KMS-11 (cell line): Measurements from ENCODE around the gene COL5A1.

Experiments
- H2AFZ ChIP-seq: fragments of 200-600 bp; sonication (generic); 2 replicates; pipeline ENCODE4 v1.6.1; 2016; ENCODE audit warnings: antibody characterized with exemption, mixed run types, low read depth
- H3K27ac ChIP-seq: fragments of 200-600 bp; sonication (generic); 2 replicates; pipeline ENCODE4 v1.6.1; 2016; ENCODE audit warnings: mild to moderate bottlenecking, mixed run types
- H3K27me3 ChIP-seq: fragments of 200-600 bp; sonication (generic); 2 replicates; pipeline ENCODE4 v1.6.1; 2017; ENCODE audit warnings: mild to moderate bottlenecking, low read depth, mixed run types, moderate library complexity; ENCODE audit not compliant: insufficient read depth
- H3K36me3 ChIP-seq: fragments of 200-600 bp; sonication (generic); 2 replicates; pipeline ENCODE4 v1.6.1; 2017; ENCODE audit warnings: mild to moderate bottlenecking, mixed run types; ENCODE audit not compliant: insufficient read depth
- H3K4me1 ChIP-seq: fragments of 200-600 bp; sonication (generic); 2 replicates; pipeline ENCODE4 v1.6.1; 2016; ENCODE audit warnings: mild to moderate bottlenecking, low read depth, mixed run types; ENCODE audit not compliant: poor library complexity, severe bottlenecking
- H3K4me2 ChIP-seq: fragments of 200-600 bp; sonication (generic); 2 replicates; pipeline ENCODE4 v1.7.0; 2016; ENCODE audit warnings: mild to moderate bottlenecking, mixed run types
- H3K4me3 ChIP-seq: fragments of 200-600 bp; sonication (generic); IDR thresholded peaks from 2 replicates; pipeline ENCODE4 v1.6.1; 2017; ENCODE audit warnings: low read depth, low read length, mixed read lengths; ENCODE audit not compliant: insufficient read depth
- H3K79me2 ChIP-seq: fragments of 200-600 bp; sonication (generic); 2 replicates; pipeline ENCODE4 v1.6.1; 2016; ENCODE audit warnings: low read depth, mixed run types; ENCODE audit not compliant: insufficient read depth
- H3K9ac ChIP-seq: fragments of 200-600 bp; sonication (generic); 2 replicates; pipeline ENCODE4 v1.6.1; 2016; ENCODE audit warnings: mild to moderate bottlenecking, mixed run types
- H4K20me1 ChIP-seq: fragments of 200-600 bp; sonication (generic); 2 replicates; pipeline ENCODE4 v1.6.1; 2016; ENCODE audit warnings: mild to moderate bottlenecking, mixed run types; ENCODE audit not compliant: insufficient read depth
- TF ChIP-seq, protein P1 (sequence below): fragments of 200-600 bp; sonication (generic); conservative IDR thresholded peaks from 2 replicates; pipeline ENCODE4 v1.6.1; 2017; ENCODE audit warnings: low read depth, mild to moderate bottlenecking, antibody characterized with exemption, low read length, moderate library complexity, mixed read lengths

COL5A1 gene

DNA sequence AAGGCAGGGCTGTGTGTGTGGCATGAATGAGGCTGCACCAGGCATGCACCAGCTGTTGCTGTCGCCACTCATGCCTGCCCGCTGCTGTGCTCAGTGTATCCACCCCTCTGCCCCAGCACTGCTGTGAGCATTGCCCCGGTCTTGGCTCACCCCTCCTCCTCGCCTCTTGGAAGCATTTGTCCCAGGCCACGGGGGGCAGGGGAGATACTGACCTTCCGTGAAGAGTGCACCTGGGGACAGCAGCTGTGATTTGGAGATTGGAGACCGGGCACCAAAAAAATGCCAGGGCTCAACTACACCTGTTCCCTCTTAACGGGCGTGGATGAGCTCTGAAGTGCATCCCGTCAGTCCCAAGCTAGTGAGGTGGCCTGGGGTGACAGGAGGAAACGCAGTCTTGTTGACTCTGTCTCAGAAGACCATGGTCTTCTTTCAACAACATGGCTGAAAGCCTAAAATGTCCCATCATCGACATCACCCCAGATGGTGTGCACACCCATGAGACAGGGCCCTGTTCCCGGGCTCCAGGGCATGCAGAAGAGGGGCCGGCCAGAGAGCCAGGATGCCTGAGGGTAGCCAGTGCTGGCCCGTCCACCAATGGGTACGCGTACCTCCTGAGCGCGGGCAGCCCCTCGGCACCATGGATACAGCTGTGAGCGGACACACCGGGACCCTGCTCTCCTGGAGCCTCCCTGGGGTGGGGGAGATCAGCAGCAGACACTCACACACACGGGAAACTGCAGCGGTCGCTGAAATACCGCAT lies 115.8 kb downstream of the COL5A1 start:
- H2AFZ ChIP-seq, result no peak overlapping the region
- H3K9ac ChIP-seq, result no peak overlapping the region
- TF ChIP-seq, protein P1, sequence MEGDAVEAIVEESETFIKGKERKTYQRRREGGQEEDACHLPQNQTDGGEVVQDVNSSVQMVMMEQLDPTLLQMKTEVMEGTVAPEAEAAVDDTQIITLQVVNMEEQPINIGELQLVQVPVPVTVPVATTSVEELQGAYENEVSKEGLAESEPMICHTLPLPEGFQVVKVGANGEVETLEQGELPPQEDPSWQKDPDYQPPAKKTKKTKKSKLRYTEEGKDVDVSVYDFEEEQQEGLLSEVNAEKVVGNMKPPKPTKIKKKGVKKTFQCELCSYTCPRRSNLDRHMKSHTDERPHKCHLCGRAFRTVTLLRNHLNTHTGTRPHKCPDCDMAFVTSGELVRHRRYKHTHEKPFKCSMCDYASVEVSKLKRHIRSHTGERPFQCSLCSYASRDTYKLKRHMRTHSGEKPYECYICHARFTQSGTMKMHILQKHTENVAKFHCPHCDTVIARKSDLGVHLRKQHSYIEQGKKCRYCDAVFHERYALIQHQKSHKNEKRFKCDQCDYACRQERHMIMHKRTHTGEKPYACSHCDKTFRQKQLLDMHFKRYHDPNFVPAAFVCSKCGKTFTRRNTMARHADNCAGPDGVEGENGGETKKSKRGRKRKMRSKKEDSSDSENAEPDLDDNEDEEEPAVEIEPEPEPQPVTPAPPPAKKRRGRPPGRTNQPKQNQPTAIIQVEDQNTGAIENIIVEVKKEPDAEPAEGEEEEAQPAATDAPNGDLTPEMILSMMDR, result no peak
- H4K20me1 ChIP-seq, result no peaks in the 10 kb centered on the region
- H3K4me3 ChIP-seq, result no peak overlapping the region
- no peaks in the 10 kb centered on the region for H3K4me1 ChIP-seq
- no peak overlapping the region for H3K4me2 ChIP-seq
- H3K27me3 ChIP-seq, result peaks cover 31% of the 10 kb centered on the region
- no peaks in the 10 kb centered on the region for H3K36me3 ChIP-seq
- no peak overlapping the region for H3K27ac ChIP-seq
- no peaks in the 10 kb centered on the region for H3K79me2 ChIP-seq

DNA sequence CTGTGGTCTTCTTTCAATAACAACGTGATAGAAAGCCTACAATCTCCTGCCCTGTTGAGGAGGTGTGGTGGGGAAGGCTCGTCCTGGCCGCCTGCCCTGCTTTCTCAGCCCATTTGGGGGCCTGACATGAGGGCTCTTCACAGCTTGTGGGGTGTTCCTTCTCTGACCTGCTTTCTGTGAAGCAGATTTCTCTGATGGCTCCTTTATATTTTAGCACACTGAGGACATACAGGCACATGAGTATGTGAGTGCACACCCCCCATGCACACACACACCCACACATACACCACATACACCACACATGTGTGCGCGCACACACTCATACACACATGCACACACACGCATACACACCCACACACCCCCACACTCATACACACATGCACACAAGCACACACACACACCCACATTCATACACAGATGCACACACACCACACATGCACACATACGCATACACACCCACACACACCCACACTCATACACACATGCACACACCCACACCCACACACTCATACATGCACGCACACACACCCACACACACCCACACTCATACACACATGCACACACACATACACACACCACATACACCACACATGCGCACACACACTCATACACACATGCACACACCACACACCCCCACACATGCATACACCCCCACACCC lies 117.5 kb downstream of the COL5A1 start:
- TF ChIP-seq, protein P1, result no peak
- H3K27me3 ChIP-seq, result peaks cover 28% of the 10 kb centered on the region
- no peak overlapping the region for H3K27ac ChIP-seq
- H3K4me2 ChIP-seq, result no peak overlapping the region
- no peak overlapping the region for H2AFZ ChIP-seq
- H4K20me1 ChIP-seq, result no peaks in the 10 kb centered on the region
- no peak overlapping the region for H3K9ac ChIP-seq
- no peak overlapping the region for H3K4me3 ChIP-seq
- no peaks in the 10 kb centered on the region for H3K79me2 ChIP-seq
- H3K4me1 ChIP-seq, result no peaks in the 10 kb centered on the region
- no peaks in the 10 kb centered on the region for H3K36me3 ChIP-seq

DNA sequence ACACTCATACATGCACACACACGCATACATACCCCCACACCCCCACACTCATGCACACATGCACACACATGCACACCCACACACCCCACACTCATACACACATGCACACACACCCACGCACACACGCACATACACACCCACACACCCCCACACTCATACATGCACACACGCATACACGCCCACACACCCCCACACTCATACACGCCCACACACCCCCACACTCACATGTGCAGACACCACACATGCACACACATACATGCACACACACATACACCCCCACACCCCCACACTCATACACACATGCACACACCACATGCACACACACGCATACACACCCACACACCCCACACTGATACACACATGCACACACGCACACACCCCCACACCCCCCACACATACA lies 118.3 kb downstream of the COL5A1 start:
- Histone ChIP-seq H3K27me3 (peaks cover 19% of the 10 kb centered on the region), H3K4me2 (no peak overlapping the region), H3K4me1 (no peaks in the 10 kb centered on the region), H3K9ac (no peak overlapping the region), H3K27ac (no peak overlapping the region), H3K79me2 (no peaks in the 10 kb centered on the region), H4K20me1 (no peaks in the 10 kb centered on the region), H3K4me3 (no peak overlapping the region), H3K36me3 (no peaks in the 10 kb centered on the region), H2AFZ (no peak overlapping the region)
- TF ChIP-seq, protein P1, result no peak

DNA sequence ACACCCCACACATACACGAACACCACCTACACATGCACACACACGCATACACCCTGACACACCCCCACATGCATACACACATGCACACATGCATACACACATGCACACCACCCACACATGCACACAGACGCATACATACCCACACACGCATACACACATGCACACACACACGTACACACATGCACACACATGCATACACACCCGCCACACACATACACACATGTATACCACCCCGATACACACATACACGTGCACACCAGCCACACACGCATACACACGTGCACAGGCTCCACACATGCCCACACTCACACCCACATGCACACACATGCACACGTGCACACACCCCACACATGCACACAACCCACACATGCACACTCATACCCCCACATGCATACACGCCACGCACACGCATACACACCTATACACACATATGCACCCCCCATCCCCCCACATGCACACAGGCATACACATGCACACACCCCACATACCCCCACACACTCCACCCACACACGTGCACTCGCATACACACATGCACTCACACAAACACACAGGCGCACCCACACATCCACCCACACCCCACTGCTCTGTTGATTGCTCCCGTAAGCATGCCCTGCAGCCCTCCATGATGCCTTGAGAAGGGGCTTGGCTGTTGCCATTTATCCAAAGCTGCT lies 119.3 kb downstream of the COL5A1 start:
- TF ChIP-seq, protein P1, result no peak
- Histone ChIP-seq H3K36me3 (no peaks in the 10 kb centered on the region), H3K79me2 (no peaks in the 10 kb centered on the region), H3K4me3 (no peak overlapping the region), H3K9ac (no peak overlapping the region), H3K4me1 (no peaks in the 10 kb centered on the region), H3K4me2 (no peak overlapping the region), H2AFZ (no peak overlapping the region), H3K27ac (no peak overlapping the region), H4K20me1 (no peaks in the 10 kb centered on the region), H3K27me3 (peaks cover 11% of the 10 kb centered on the region; the same call in 1 of the 2 replicates)
